OCI-LY1 (cell line): ENCODE results near the gene UNC80.

Experiments used
- H2AFZ ChIP-seq: fragments of 200-600 bp; sonication (generic), shearing (Covaris generic); 2 replicates; pipeline ENCODE4 v1.6.0; 2014; ENCODE audit warnings: antibody characterized with exemption, mild to moderate bottlenecking, low read length
- H3F3A ChIP-seq: fragments of 200-600 bp; sonication (generic), shearing (Covaris generic); 2 replicates; pipeline ENCODE4 v1.6.0; 2014; ENCODE audit warnings: mild to moderate bottlenecking, antibody characterized with exemption, low read length, moderate library complexity; ENCODE audit not compliant: insufficient read depth
- H3K27ac ChIP-seq: fragments of 200-600 bp; sonication (generic); 2 replicates; pipeline ENCODE4 v1.5.1; 2014; ENCODE audit warnings: low read length, mixed run types, mild to moderate bottlenecking, low read depth; ENCODE audit not compliant: poor library complexity, severe bottlenecking
- H3K27me3 ChIP-seq: fragments of 200-600 bp; sonication (generic); 2 replicates; pipeline ENCODE4 v1.6.0; 2014; ENCODE audit warnings: antibody characterized with exemption, mild to moderate bottlenecking, low read length, moderate library complexity; ENCODE audit not compliant: insufficient read depth
- H3K36me3 ChIP-seq: fragments of 200-600 bp; sonication (generic); 2 replicates; pipeline ENCODE4 v1.6.1; 2014; ENCODE audit warnings: mild to moderate bottlenecking, antibody characterized with exemption, low read length, moderate library complexity, mixed read lengths; ENCODE audit not compliant: insufficient read depth
- H3K4me1 ChIP-seq: fragments of 200-600 bp; sonication (generic); 2 replicates; pipeline ENCODE4 v1.5.1; 2014; ENCODE audit warnings: mild to moderate bottlenecking, low read length, moderate library complexity; ENCODE audit not compliant: insufficient read depth, severe bottlenecking
- H3K4me2 ChIP-seq: fragments of 200-600 bp; sonication (generic), shearing (Covaris generic); 2 replicates; pipeline ENCODE4 v1.6.1; 2014; ENCODE audit warnings: low read length
- H3K4me3 ChIP-seq: fragments of 200-600 bp; sonication (generic); 2 replicates; pipeline ENCODE4 v1.5.1; 2014; ENCODE audit warnings: low read length, low read depth, mild to moderate bottlenecking, mixed read lengths; ENCODE audit not compliant: poor library complexity, severe bottlenecking
- H3K79me2 ChIP-seq: fragments of 200-600 bp; shearing (Covaris generic); 2 replicates; pipeline ENCODE4 v1.6.1; 2016; ENCODE audit warnings: mixed run types, low read length, mixed read lengths; ENCODE audit not compliant: insufficient read depth
- H3K9ac ChIP-seq: fragments of 200-600 bp; sonication (generic), shearing (Covaris generic); 2 replicates; pipeline ENCODE4 v1.6.1; 2014; ENCODE audit warnings: mild to moderate bottlenecking, low read length, mixed read lengths
- H3K9me2 ChIP-seq: fragments of 200-600 bp; sonication (generic), shearing (Covaris generic); 2 replicates; pipeline ENCODE4 v1.6.1; 2014; ENCODE audit warnings: low read depth, mild to moderate bottlenecking, low read length, mixed read lengths
- H3K9me3 ChIP-seq: fragments of 200-600 bp; shearing (Covaris generic); 2 replicates; pipeline ENCODE4 v1.6.1; 2014; ENCODE audit warnings: low read length, mixed read lengths
- H4K20me1 ChIP-seq: fragments of 200-600 bp; sonication (generic), shearing (Covaris generic); 2 replicates; pipeline ENCODE4 v1.6.0; 2016; ENCODE audit warnings: mild to moderate bottlenecking, low read length; ENCODE audit not compliant: insufficient read depth
- EZH2 ChIP-seq: fragments of 200-600 bp; sonication (generic), shearing (Covaris generic); IDR thresholded peaks from 2 replicates; pipeline ENCODE4 v1.8.0; 2017; ENCODE audit warnings: borderline replicate concordance, mixed run types, mild to moderate bottlenecking, antibody characterized with exemption, low read length, moderate library complexity, mixed read lengths
- TF ChIP-seq, protein P1 (sequence below): fragments of 200-600 bp; sonication (generic), shearing (Covaris generic); IDR thresholded peaks from 2 replicates; pipeline ENCODE4 v1.5.1; 2017; ENCODE audit warnings: mild to moderate bottlenecking, antibody characterized with exemption, low read length, moderate library complexity, mixed read lengths

Gene UNC80

DNA sequence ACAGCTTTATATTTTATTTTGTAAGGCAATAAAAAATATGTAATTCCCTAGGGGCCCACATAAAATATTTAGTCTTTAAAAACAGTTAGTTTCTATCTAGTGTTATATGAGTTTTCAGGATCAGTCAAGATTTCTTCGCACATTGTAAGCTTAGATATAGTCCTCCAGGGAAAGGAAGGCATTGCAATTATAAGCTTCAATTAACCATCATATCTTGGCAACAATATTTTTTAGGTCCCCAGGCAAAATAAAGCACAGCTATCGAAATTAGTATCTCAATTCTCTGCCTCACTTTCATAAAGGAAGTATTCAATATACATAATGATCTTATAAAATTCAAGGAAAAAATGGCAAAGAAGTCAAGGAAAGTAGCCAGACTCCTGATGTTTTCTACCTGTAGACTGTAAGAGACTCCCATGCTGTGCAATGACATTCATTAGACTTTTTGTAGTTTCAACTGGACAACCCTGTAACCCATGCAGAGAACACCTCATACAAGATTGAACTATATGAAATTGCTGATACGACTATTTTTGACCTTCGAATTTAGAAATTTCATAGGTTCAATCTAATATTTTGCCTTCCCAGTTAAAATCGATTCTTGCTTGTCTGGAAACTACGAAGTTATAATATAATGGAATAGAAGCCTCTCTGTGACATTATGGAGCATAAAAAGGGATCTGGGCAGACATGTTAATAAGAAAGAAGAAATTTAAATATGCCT is 96.8 kb downstream of the UNC80 start:
- H3K4me2 ChIP-seq = no peak overlapping the region
- H3K36me3 ChIP-seq = no peaks in the 10 kb centered on the region
- no peak overlapping the region for H3K27ac ChIP-seq
- H3K9ac ChIP-seq = no peak overlapping the region
- H2AFZ ChIP-seq = no peak overlapping the region
- H3K79me2 ChIP-seq = no peaks in the 10 kb centered on the region
- TF ChIP-seq EZH2 = no peak
- TF ChIP-seq, protein P1, sequence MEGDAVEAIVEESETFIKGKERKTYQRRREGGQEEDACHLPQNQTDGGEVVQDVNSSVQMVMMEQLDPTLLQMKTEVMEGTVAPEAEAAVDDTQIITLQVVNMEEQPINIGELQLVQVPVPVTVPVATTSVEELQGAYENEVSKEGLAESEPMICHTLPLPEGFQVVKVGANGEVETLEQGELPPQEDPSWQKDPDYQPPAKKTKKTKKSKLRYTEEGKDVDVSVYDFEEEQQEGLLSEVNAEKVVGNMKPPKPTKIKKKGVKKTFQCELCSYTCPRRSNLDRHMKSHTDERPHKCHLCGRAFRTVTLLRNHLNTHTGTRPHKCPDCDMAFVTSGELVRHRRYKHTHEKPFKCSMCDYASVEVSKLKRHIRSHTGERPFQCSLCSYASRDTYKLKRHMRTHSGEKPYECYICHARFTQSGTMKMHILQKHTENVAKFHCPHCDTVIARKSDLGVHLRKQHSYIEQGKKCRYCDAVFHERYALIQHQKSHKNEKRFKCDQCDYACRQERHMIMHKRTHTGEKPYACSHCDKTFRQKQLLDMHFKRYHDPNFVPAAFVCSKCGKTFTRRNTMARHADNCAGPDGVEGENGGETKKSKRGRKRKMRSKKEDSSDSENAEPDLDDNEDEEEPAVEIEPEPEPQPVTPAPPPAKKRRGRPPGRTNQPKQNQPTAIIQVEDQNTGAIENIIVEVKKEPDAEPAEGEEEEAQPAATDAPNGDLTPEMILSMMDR = no peak
- no peaks in the 10 kb centered on the region for H3K9me2 ChIP-seq
- H4K20me1 ChIP-seq = no peaks in the 10 kb centered on the region
- H3K4me3 ChIP-seq = no peak overlapping the region
- H3K27me3 ChIP-seq = no peaks in the 10 kb centered on the region
- H3K4me1 ChIP-seq = no peaks in the 10 kb centered on the region
- no peaks in the 10 kb centered on the region for H3K9me3 ChIP-seq
- H3F3A ChIP-seq = no peaks in the 10 kb centered on the region

DNA sequence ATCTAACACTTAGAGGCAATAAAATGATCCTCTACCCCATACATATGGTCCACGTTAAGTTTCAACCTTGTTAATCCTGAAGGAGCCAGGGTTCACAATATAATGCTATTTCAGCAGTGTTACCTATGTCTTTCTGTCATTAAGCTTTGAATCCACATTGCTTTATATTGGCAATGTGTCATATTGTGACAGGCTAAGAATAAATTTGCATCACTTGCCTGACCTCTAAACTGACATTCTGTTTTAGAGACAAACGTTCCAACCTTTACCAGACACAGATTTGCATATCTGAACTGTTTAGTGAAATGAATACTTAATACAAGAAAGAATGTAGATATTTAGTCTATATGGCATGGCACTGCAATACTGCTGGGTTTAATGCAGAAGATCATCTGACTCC is 98.4 kb downstream of the UNC80 start:
- Histone ChIP-seq H3K27me3 (no peaks in the 10 kb centered on the region), H3K79me2 (no peaks in the 10 kb centered on the region), H2AFZ (no peak overlapping the region), H3K4me1 (no peaks in the 10 kb centered on the region), H3K36me3 (no peaks in the 10 kb centered on the region), H3K4me2 (no peak overlapping the region), H3K9me3 (no peaks in the 10 kb centered on the region), H3K27ac (no peak overlapping the region), H3K9ac (no peak overlapping the region), H3K9me2 (no peaks in the 10 kb centered on the region), H4K20me1 (no peaks in the 10 kb centered on the region), H3F3A (no peaks in the 10 kb centered on the region), H3K4me3 (no peak overlapping the region)
- TF ChIP-seq EZH2 = no peak
- TF ChIP-seq, protein P1 = no peak

DNA sequence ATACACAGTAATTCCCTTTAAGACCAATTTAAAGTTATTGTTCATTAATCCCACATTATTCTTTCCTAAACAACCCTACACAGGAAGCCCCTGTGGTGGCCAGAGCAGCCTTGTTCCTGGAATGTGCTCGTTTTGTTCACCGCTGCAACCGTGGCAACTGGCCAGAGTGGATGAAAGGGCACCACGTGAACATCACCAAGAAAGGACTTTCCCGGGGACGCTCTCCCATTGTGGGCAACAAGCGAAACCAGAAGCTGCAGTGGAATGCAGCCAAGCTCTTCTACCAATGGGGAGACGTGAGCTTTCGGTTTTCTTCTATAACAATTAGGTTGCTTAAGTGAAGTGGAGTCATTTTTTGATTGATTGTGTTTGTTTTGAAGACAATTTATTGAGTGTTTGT is 101.0 kb downstream of the UNC80 start:
- Histone ChIP-seq H3K9me2 (no peaks in the 10 kb centered on the region), H3K27ac (no peak overlapping the region)

More for the DNA sequence above, 101.0 kb downstream of the UNC80 start:
- Histone ChIP-seq H3K4me1 (no peaks in the 10 kb centered on the region), H3K27me3 (no peaks in the 10 kb centered on the region), H2AFZ (no peak overlapping the region), H3K79me2 (no peaks in the 10 kb centered on the region), H3K4me2 (no peak overlapping the region), H4K20me1 (no peaks in the 10 kb centered on the region), H3F3A (no peaks in the 10 kb centered on the region), H3K36me3 (no peaks in the 10 kb centered on the region), H3K9ac (no peak overlapping the region), H3K9me3 (no peaks in the 10 kb centered on the region), H3K4me3 (no peak overlapping the region)
- TF ChIP-seq, protein P1 = no peak
- TF ChIP-seq EZH2 = no peak
